ENCODE data around the gene LINGO1.

GRCh38 chr15:77633913-77634265 lies 1.2 kb upstream of the LINGO1 start:
- TF ChIP-seq, protein P1, sequence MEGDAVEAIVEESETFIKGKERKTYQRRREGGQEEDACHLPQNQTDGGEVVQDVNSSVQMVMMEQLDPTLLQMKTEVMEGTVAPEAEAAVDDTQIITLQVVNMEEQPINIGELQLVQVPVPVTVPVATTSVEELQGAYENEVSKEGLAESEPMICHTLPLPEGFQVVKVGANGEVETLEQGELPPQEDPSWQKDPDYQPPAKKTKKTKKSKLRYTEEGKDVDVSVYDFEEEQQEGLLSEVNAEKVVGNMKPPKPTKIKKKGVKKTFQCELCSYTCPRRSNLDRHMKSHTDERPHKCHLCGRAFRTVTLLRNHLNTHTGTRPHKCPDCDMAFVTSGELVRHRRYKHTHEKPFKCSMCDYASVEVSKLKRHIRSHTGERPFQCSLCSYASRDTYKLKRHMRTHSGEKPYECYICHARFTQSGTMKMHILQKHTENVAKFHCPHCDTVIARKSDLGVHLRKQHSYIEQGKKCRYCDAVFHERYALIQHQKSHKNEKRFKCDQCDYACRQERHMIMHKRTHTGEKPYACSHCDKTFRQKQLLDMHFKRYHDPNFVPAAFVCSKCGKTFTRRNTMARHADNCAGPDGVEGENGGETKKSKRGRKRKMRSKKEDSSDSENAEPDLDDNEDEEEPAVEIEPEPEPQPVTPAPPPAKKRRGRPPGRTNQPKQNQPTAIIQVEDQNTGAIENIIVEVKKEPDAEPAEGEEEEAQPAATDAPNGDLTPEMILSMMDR (conservative IDR thresholded peaks at IDR 0.05; ENCODE audit: low read length) = no peak
- no peak for TF ChIP-seq EZH2phosphoT487 (IDR thresholded peaks at IDR 0.05; ENCODE audit: borderline replicate concordance, low read depth, low read length)
